Fibroblast of mammary gland (primary cell): Measurements from ENCODE around the gene COQ7.
A peak's percentile ranks its signal among the peaks of the same experiment; 100 is the strongest.

ENCODE experiments used
- DNase-seq: peaks from one replicate; pipeline ENCODE4 v3.0.0-alpha.2; 2010; ENCODE audit warnings: low read depth
- H3K4me3 ChIP-seq: 2 replicates; pipeline ENCODE4 v1.5.1; 2011; ENCODE audit warnings: low read depth, mild to moderate bottlenecking, low read length, moderate library complexity; ENCODE audit not compliant: control insufficient read depth
- CTCF ChIP-seq: conservative IDR thresholded peaks from 2 replicates; pipeline ENCODE4 v1.5.1; 2011; ENCODE audit warnings: low read depth, low read length, inconsistent platforms; ENCODE audit not compliant: control insufficient read depth, insufficient read depth

The COQ7 gene

GRCh38 chr16:19110537-19111360 is 43.3 kb downstream of the COQ7 start:
- TF ChIP-seq CTCF: no peak
- H3K4me3 ChIP-seq: no peak overlapping the region
- DNase-seq: no peak

GRCh38 chr16:19112099-19112407 is 44.6 kb downstream of the COQ7 start:
- no peak for TF ChIP-seq CTCF
- H3K4me3 ChIP-seq: no peak overlapping the region
- DNase-seq: no peak

- peak; percentile 91 for DNase-seq
- TF ChIP-seq CTCF: no peak
- H3K4me3 ChIP-seq: peak within 1 kb of the TSS; percentile 71
Measured at GRCh38 chr16:19113577-19114358, 46.4 kb downstream of the COQ7 start, which contains the start of gene ITPRIPL2. ITPRIPL2 (plus strand) TSS chr16:19113964; CDS start chr16:19114462, 498 bp downstream.

DNA sequence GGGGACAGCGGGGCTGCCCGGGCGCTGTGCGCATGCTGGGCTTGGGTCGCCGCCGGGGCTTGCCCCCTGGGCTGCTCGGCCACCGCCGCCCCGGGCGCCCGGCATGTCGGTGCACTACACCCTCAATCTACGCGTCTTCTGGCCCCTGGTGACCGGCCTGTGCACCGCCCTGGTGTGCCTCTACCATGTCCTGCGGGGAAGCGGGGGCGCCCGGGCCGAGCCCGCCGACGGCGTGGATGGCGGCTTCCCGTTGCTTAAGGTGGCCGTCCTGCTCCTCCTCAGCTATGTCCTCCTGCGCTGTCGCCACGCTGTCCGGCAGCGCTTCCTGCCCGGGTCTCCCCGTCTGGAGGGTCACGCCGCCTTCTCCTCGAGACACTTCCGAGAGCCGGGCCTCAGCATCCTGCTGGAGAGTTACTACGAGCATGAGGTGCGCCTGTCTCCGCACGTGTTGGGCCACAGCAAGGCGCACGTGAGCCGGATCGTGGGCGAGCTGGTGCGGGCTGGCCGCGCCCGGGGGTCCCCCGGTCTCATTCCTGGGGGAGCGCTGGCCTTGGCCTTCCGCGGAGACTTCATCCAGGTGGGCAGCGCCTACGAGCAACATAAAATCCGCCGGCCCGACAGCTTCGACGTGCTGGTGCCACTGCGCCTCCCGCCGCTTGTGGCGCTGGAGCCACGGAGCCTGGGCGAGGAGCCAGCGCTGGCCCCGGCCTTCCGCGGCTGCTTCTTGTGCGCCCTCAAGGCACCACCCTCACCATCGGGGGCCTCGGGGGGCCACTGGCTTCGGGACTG is 47.1 kb downstream of the COQ7 start:
- H3K4me3 ChIP-seq: peak overlapping the region; percentile 71
- peak; percentile 67 for DNase-seq
- TF ChIP-seq CTCF: no peak

- peak; percentile 50 for DNase-seq
- peak overlapping the region; percentile 71 for H3K4me3 ChIP-seq
- peak; percentile 46 for TF ChIP-seq CTCF
Measured at GRCh38 chr16:19115148-19116021, 48.0 kb downstream of the COQ7 start.

DNA sequence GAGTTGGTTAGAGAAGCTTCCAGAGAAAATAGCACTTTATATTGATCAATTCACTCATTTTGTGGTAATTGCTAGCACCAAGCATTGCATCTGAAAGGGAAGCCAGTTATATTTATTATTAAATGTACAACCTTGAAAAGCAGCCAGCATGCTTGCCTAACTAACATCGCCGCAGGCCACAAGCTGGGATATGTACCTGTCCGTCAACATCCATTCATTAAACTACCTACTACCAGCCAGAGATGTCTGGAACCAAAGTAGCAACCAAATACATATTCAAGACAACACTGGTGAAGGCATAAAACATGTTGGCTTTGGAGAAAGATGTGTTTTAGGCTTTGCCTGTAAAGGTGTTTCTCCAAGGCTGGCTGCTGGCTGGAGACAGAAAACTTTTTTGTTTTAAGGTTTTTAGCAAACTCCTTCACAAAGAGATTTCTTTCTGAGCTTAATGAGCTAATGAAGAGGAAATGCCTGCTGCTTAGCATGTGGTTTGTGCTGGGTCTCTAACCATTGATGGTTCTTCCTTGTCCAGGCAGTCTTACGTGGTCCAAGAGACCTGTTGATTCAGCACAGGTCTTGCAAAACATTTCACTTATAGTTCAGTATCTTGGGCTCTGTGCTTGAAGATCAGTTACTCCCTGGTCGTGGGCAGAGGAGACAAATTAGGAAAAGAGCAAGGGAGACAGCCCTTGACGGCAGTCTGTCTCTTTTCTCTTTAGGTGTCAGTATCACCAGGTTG is 49.5 kb downstream of the COQ7 start:
- TF ChIP-seq CTCF: no peak
- peak; percentile 61 for DNase-seq
- H3K4me3 ChIP-seq: peak overlapping the region; percentile 71
